HG02571 (cell line): Measurements from ENCODE around the gene CDC25B.

ENCODE experiments used
- ATAC-seq: cut with Tn5 transposase; IDR thresholded peaks from one replicate; pipeline ENCODE4 v1.9.1; 2021; ENCODE audit warnings: mild to moderate bottlenecking, moderate library complexity; ENCODE audit not compliant: unreplicated experiment

CDC25B gene

GRCh38 chr20:3763671-3764601, 32.2 kb upstream of the CDC25B start:
- no peak for ATAC-seq

- ATAC-seq, result no peak
Measured at GRCh38 chr20:3764659-3765058, 31.5 kb upstream of the CDC25B start.

GRCh38 chr20:3765171-3765882, 30.8 kb upstream of the CDC25B start:
- no peak for ATAC-seq

GRCh38 chr20:3766422-3767109, 29.5 kb upstream of the CDC25B start:
- no peak for ATAC-seq

GRCh38 chr20:3767110-3767426, 29.0 kb upstream of the CDC25B start:
- ATAC-seq, result no peak

GRCh38 chr20:3767427-3768341, 28.4 kb upstream of the CDC25B start, which contains the start of gene ADISSP:
Gene ADISSP (minus strand): TSS chr20:3767753. CDS start chr20:3760100, 7,653 bp downstream.
- peak; percentile 95 for ATAC-seq

- peak; percentile 29 for ATAC-seq
Measured at GRCh38 chr20:3768342-3769130, 27.6 kb upstream of the CDC25B start.

- ATAC-seq, result no peak
Measured at GRCh38 chr20:3771552-3772058, 24.5 kb upstream of the CDC25B start.

GRCh38 chr20:3775457-3776108, 20.5 kb upstream of the CDC25B start:
- no peak for ATAC-seq

- no peak for ATAC-seq
Measured at GRCh38 chr20:3777381-3777715, 18.8 kb upstream of the CDC25B start.

GRCh38 chr20:3777716-3778629, 18.1 kb upstream of the CDC25B start:
- no peak for ATAC-seq

GRCh38 chr20:3778976-3779375, 17.1 kb upstream of the CDC25B start:
- no peak for ATAC-seq

- no peak for ATAC-seq
Measured at GRCh38 chr20:3781153-3781910, 14.8 kb upstream of the CDC25B start, which contains the start of gene SPEF1. Gene SPEF1 (minus strand): TSS chr20:3781448. CDS start chr20:3781287, 161 bp downstream.

GRCh38 chr20:3782597-3782996, 13.5 kb upstream of the CDC25B start:
- ATAC-seq, result no peak

GRCh38 chr20:3783068-3783489, 13.0 kb upstream of the CDC25B start:
- ATAC-seq, result no peak

GRCh38 chr20:3783511-3784195, 12.5 kb upstream of the CDC25B start:
- ATAC-seq, result no peak
